Loucy (cell line): ENCODE data around the gene REST.

ENCODE experiments used
- H2AFZ ChIP-seq: fragments of 200-600 bp; sonication (generic); 2 replicates; pipeline ENCODE4 v1.6.0; 2016; ENCODE audit warnings: antibody characterized with exemption, mild to moderate bottlenecking, low read length, moderate library complexity
- H3F3A ChIP-seq: fragments of 200-600 bp; 2 replicates; pipeline ENCODE4 v1.6.0; 2016; ENCODE audit warnings: antibody characterized with exemption, low read depth, mild to moderate bottlenecking
- H3K27me3 ChIP-seq: fragments of 200-600 bp; sonication (generic); 2 replicates; pipeline ENCODE4 v1.6.1; 2014; ENCODE audit warnings: low read length, mild to moderate bottlenecking; ENCODE audit not compliant: insufficient read depth, poor library complexity, severe bottlenecking
- H3K36me3 ChIP-seq: fragments of 200-600 bp; sonication (generic); 2 replicates; pipeline ENCODE4 v1.6.1; 2016; ENCODE audit warnings: low read length; ENCODE audit not compliant: insufficient read depth
- H3K4me1 ChIP-seq: fragments of 200-600 bp; sonication (generic); 2 replicates; pipeline ENCODE4 v1.5.1; 2014; ENCODE audit warnings: low read length, mild to moderate bottlenecking; ENCODE audit not compliant: insufficient read depth, poor library complexity, severe bottlenecking
- H3K4me2 ChIP-seq: fragments of 200-600 bp; sonication (generic); 2 replicates; pipeline ENCODE4 v1.6.0; 2014; ENCODE audit warnings: antibody characterized with exemption, low read length, low read depth, mild to moderate bottlenecking; ENCODE audit not compliant: poor library complexity, severe bottlenecking
- H3K4me3 ChIP-seq: fragments of 200-600 bp; sonication (generic); 2 replicates; pipeline ENCODE4 v1.5.1; 2014; ENCODE audit warnings: low read length, mild to moderate bottlenecking, mixed read lengths; ENCODE audit not compliant: poor library complexity, severe bottlenecking
- H3K79me2 ChIP-seq: fragments of 200-600 bp; sonication (generic); 2 replicates; pipeline ENCODE4 v1.6.1; 2014; ENCODE audit warnings: low read length; ENCODE audit not compliant: insufficient read depth
- H3K9ac ChIP-seq: fragments of 200-600 bp; sonication (generic); 2 replicates; pipeline ENCODE4 v1.6.0; 2014; ENCODE audit warnings: mild to moderate bottlenecking, low read depth, low read length, moderate library complexity; ENCODE audit not compliant: poor library complexity, severe bottlenecking
- H3K9me2 ChIP-seq: fragments of 200-600 bp; sonication (generic); replicated peaks from 2 replicates; pipeline ENCODE4 v1.6.1; 2016; ENCODE audit warnings: low read depth, low read length, mixed read lengths
- H3K9me3 ChIP-seq: fragments of 200-600 bp; sonication (generic); 2 replicates; pipeline ENCODE4 v1.6.1; 2014; ENCODE audit warnings: mild to moderate bottlenecking, antibody characterized with exemption, low read length, low read depth; ENCODE audit not compliant: insufficient read depth
- H4K20me1 ChIP-seq: fragments of 200-600 bp; sonication (generic); 2 replicates; pipeline ENCODE4 v1.6.0; 2014; ENCODE audit warnings: antibody characterized with exemption, low read length, mild to moderate bottlenecking; ENCODE audit not compliant: insufficient read depth, poor library complexity, severe bottlenecking
- CTCF ChIP-seq: fragments of 200-600 bp; sonication (generic); conservative IDR thresholded peaks from 2 replicates; pipeline ENCODE4 v1.5.1; 2014; ENCODE audit warnings: mild to moderate bottlenecking, antibody characterized with exemption, low read length
- EZH2phosphoT487 ChIP-seq: fragments of 200-600 bp; IDR thresholded peaks from 2 replicates; pipeline ENCODE4 v1.6.1; 2018; ENCODE audit warnings: antibody characterized with exemption, mild to moderate bottlenecking, moderate library complexity, borderline replicate concordance

REST gene

GRCh38 chr4:56961107-56961500 is 53.4 kb downstream of the REST start:
- Histone ChIP-seq H2AFZ (no peak overlapping the region), H3K4me3 (no peak overlapping the region), H3K36me3 (peaks cover 24% of the 10 kb centered on the region; the same call in 1 of the 2 replicates), H3F3A (no peaks in the 10 kb centered on the region), H3K4me1 (no peaks in the 10 kb centered on the region), H3K9me3 (no peaks in the 10 kb centered on the region), H3K27me3 (no peaks in the 10 kb centered on the region), H3K9me2 (no peaks in the 10 kb centered on the region), H4K20me1 (no peaks in the 10 kb centered on the region), H3K79me2 (no peaks in the 10 kb centered on the region), H3K9ac (no peak overlapping the region), H3K4me2 (no peak overlapping the region)
- TF ChIP-seq CTCF, result no peak
- TF ChIP-seq EZH2phosphoT487, result no peak

- peaks cover 42% of the 10 kb centered on the region for H3K79me2 ChIP-seq
- peaks cover 14% of the 10 kb centered on the region for H3K9me3 ChIP-seq
- H3K36me3 ChIP-seq, result peaks cover 58% of the 10 kb centered on the region
- H3F3A ChIP-seq, result no peaks in the 10 kb centered on the region
- peaks cover 13% of the 10 kb centered on the region for H4K20me1 ChIP-seq
- no peaks in the 10 kb centered on the region for H3K27me3 ChIP-seq
- no peak overlapping the region for H3K4me3 ChIP-seq
- H3K4me1 ChIP-seq, result peaks cover 13% of the 10 kb centered on the region
- no peaks in the 10 kb centered on the region for H3K9me2 ChIP-seq
- TF ChIP-seq CTCF, result no peak
- no peak for TF ChIP-seq EZH2phosphoT487
- H2AFZ ChIP-seq, result no peak overlapping the region
- H3K9ac ChIP-seq, result no peak overlapping the region
- no peak overlapping the region for H3K4me2 ChIP-seq
Observed at GRCh38 chr4:56971383-56971782, 63.7 kb downstream of the REST start.

GRCh38 chr4:56972389-56972788 is 64.7 kb downstream of the REST start:
- H3K79me2 ChIP-seq, result peaks cover 52% of the 10 kb centered on the region

More at GRCh38 chr4:56972389-56972788, 64.7 kb downstream of the REST start:
- H3K4me2 ChIP-seq, result no peak overlapping the region
- TF ChIP-seq CTCF (no peak), EZH2phosphoT487 (no peak)
- H3K9ac ChIP-seq, result no peak overlapping the region
- H3F3A ChIP-seq, result no peaks in the 10 kb centered on the region
- peaks cover 14% of the 10 kb centered on the region for H3K9me3 ChIP-seq
- no peaks in the 10 kb centered on the region for H3K27me3 ChIP-seq
- H3K4me3 ChIP-seq, result no peak overlapping the region
- peaks cover 17% of the 10 kb centered on the region for H3K4me1 ChIP-seq
- peaks cover 21% of the 10 kb centered on the region for H4K20me1 ChIP-seq
- no peaks in the 10 kb centered on the region for H3K9me2 ChIP-seq
- H2AFZ ChIP-seq, result no peak overlapping the region
- peaks cover 50% of the 10 kb centered on the region for H3K36me3 ChIP-seq
